HCT116 (cell line): ENCODE measurements around the gene GDPD2. TPM values are rescaled to one million over a fixed set of nuclear protein-coding genes. Genes with fewer than 3 reads are reported as not detected.

Source experiments
- ATAC-seq: fragments of 200-7000 bp; cut with Tn5 transposase; 2 replicates; pipeline ENCODE4 v1.9.1; 2020; ENCODE audit warnings: mild to moderate bottlenecking, moderate library complexity
- BruUV-seq: library from RNA; stranded (reverse); fragments of 400-500 nt; replicated peaks from 2 replicates; lab custom pipeline; 2021; lab: Mats Ljungman, UMichigan
- CTCF ChIA-PET: fragments of 300-600 bp; sonication (Branson Sonifier 250); formaldehyde crosslinking; loops from one replicate; lab custom pipeline; 2021; ENCODE audit warnings: antibody characterized with exemption; lab: Charles Lee
- POLR2A ChIA-PET: fragments of 300-600, 350-600 bp; sonication (Branson Sonifier 250); formaldehyde crosslinking; loops from one replicate; lab custom pipeline; 2021; ENCODE audit warnings: antibody characterized with exemption; lab: Charles Lee
- RAD21 ChIA-PET, 2 experiments: fragments of 300-600 bp; sonication (Branson Sonifier 250); formaldehyde crosslinking; loops; one replicate each; lab custom pipeline; 2023; ENCODE audit warnings: low total read pairs in 2 of 2; ENCODE audit not compliant: uncharacterized antibody in 2 of 2, unreplicated experiment in 2 of 2, low non-redundant PET in 1 of 2; lab: Charles Lee
- DNase-seq: peaks from one replicate; pipeline ENCODE4 v3.0.0-alpha.2; 2010; ENCODE audit warnings: low read depth, low spot score
- H2AFZ ChIP-seq: fragments of 200-600 bp; shearing (Covaris generic), sonication (generic); 2 replicates; pipeline ENCODE4 v1.6.1; 2017; ENCODE audit warnings: low read depth, mixed run types, mixed read lengths, antibody characterized with exemption, low read length; ENCODE audit not compliant: poor library complexity, severe bottlenecking
- H3K27ac ChIP-seq: 2 replicates; pipeline ENCODE4 v1.5.1; 2012; ENCODE audit warnings: low read depth, low read length
- H3K27me3 ChIP-seq: fragments of 200-600 bp; sonication (generic); 2 replicates; pipeline ENCODE4 v1.6.1; 2016; ENCODE audit warnings: mixed run types, low read length, mixed read lengths; ENCODE audit not compliant: insufficient read depth
- H3K36me3 ChIP-seq, 2 experiments: fragments of 200-500 bp in 1 of 2; fragments of 200-600 bp in 1 of 2; sonication (Bioruptor generic) in 1 of 2; sonication (generic) in 1 of 2; 2 replicates each; pipeline versions ENCODE4 v1.5.1 to v1.6.1; 2014 to 2016; ENCODE audit warnings: low read length in 2 of 2, inconsistent platforms in 1 of 2, mixed read lengths in 1 of 2, mixed run types in 1 of 2; ENCODE audit not compliant: insufficient read depth in 2 of 2, control insufficient read depth in 1 of 2
- H3K4me1 ChIP-seq, 2 experiments: fragments of 200-600 bp in 1 of 2; sonication (generic) in 1 of 2; 2 replicates each; pipeline versions ENCODE4 v1.5.1 to v1.6.1; 2012 to 2017; ENCODE audit warnings: low read length in 2 of 2, inconsistent platforms in 1 of 2, mild to moderate bottlenecking in 1 of 2, mixed read lengths in 1 of 2, mixed run types in 1 of 2, moderate library complexity in 1 of 2; ENCODE audit not compliant: insufficient read depth in 2 of 2, control insufficient read depth in 1 of 2
- H3K4me2 ChIP-seq: fragments of 200-600 bp; sonication (generic); 2 replicates; pipeline ENCODE4 v1.6.1; 2017; ENCODE audit warnings: mixed run types, low read length, mixed read lengths
- H3K4me3 ChIP-seq, 2 experiments: fragments of 200-600 bp in 1 of 2; sonication (generic) in 1 of 2; replicated peaks in 1 of 2; 2 replicates each; pipeline ENCODE4 v1.5.1; 2011 to 2016; ENCODE audit warnings: low read length in 2 of 2, control low read depth in 1 of 2, low read depth in 1 of 2, mild to moderate bottlenecking in 1 of 2, mixed read lengths in 1 of 2, mixed run types in 1 of 2
- H3K79me2 ChIP-seq: fragments of 200-600 bp; sonication (generic); 2 replicates; pipeline ENCODE4 v1.6.1; 2017; ENCODE audit warnings: mild to moderate bottlenecking, mixed run types, low read length, moderate library complexity, mixed read lengths; ENCODE audit not compliant: insufficient read depth
- H3K9ac ChIP-seq: fragments of 200-600 bp; sonication (generic); 2 replicates; pipeline ENCODE4 v1.6.1; 2016; ENCODE audit warnings: low read length, mixed read lengths
- H3K9me2 ChIP-seq: fragments of 200-600 bp; sonication (generic), shearing (Covaris generic); 2 replicates; pipeline ENCODE4 v1.6.1; 2017; ENCODE audit warnings: mixed run types, mild to moderate bottlenecking, moderate library complexity; ENCODE audit not compliant: insufficient read depth
- H3K9me3 ChIP-seq, 2 experiments: fragments of 200-500 bp in 1 of 2; fragments of 200-600 bp in 1 of 2; sonication (Bioruptor generic) in 1 of 2; sonication (generic) in 1 of 2; 2 replicates each; pipeline ENCODE4 v1.6.1; 2014 to 2017; ENCODE audit warnings: low read length in 2 of 2, mixed read lengths in 2 of 2, inconsistent platforms in 1 of 2, low read depth in 1 of 2, mild to moderate bottlenecking in 1 of 2, mixed run types in 1 of 2, moderate library complexity in 1 of 2; ENCODE audit not compliant: control insufficient read depth in 1 of 2, insufficient read depth in 1 of 2
- H4K20me1 ChIP-seq: fragments of 200-600 bp; sonication (generic), shearing (Covaris generic); 2 replicates; pipeline ENCODE4 v1.6.1; 2017; ENCODE audit warnings: mixed run types, mild to moderate bottlenecking, moderate library complexity; ENCODE audit not compliant: insufficient read depth
- MAX ChIP-seq: IDR thresholded peaks from 2 replicates; pipeline ENCODE4 v1.6.1; 2012
- ZFX ChIP-seq: fragments of 450-650 bp; IDR thresholded peaks from 2 replicates; pipeline ENCODE4 v1.6.1; 2017
- intact Hi-C: fragments of 100-400 bp; cut with micrococcal nuclease; formaldehyde crosslinking; loops from 2 replicates; pipeline ENCODE4 v1.10.0; 2022
- total RNA-seq: library from RNA; stranded (reverse); gene quantifications from one replicate; pipeline ENCODE4 v1.2.1, GENCODE V29; 2021; ENCODE audit not compliant: unreplicated experiment

GDPD2 gene
- total RNA-seq, 1 experiment from 2014 or later: not detected

DNA sequence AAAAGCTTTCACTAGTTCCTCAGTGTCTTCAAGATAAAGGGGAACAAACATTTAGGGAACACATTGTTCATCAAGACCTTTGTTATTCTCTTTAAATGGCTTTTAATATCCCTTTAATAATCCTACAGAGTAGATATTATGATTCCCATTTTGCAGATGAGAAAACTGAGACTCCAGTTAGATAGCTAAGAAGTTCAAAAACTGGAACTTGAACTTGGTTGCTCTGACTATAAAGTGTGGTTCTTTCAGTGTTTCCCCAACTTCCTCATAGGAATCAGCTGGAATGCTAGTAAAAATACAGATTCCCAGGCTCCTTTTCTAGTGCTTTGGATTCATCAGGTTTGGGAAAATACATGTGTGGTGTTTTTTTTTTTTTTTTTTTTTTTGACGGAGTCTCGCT, 59.2 kb downstream of the GDPD2 start:
- H3K4me2 ChIP-seq: peak overlapping the region; percentile 49
- ChIA-PET POLR2A (interaction anchor here (0.6 to 0.7 kb wide), 2 partner anchors 40 to 71 kb away, joined by 3 to 4 read pairs; no protein-coding TSS in a partner anchor), RAD21 (interaction anchor here in 1 of 2 experiments (0.7 kb wide), 1 partner anchor 18 kb away, joined by 3 read pairs; no protein-coding TSS in a partner anchor), CTCF (interaction anchor here (1.0 to 1.6 kb wide), 2 partner anchors 30 to 182 kb away, joined by 3 to 4 read pairs; no protein-coding TSS in a partner anchor)
- peaks cover 10% of the 10 kb centered on the region for H3K79me2 ChIP-seq
- intact Hi-C loops: no loop called here
- H3K27me3 ChIP-seq: no peaks in the 10 kb centered on the region
- H3K9me2 ChIP-seq: no peaks in the 10 kb centered on the region
- DNase-seq (no peak), ATAC-seq (no peak)
- H3K4me3 ChIP-seq: no peak overlapping the region
- no peaks in the 10 kb centered on the region for H3K9me3 ChIP-seq
- H3K9ac ChIP-seq: no peak overlapping the region
- no peaks in the 10 kb centered on the region for H4K20me1 ChIP-seq
- no TSS peak for BruUV-seq
- TF ChIP-seq ZFX (no peak), MAX (0 out of 2 replicates have a peak, but pooled peaks have one; percentile 15)
- no peaks in the 10 kb centered on the region; a peak in 1 of 4 replicates for H3K36me3 ChIP-seq
- no peak overlapping the region for H2AFZ ChIP-seq
- peaks cover 59 to 63% of the 10 kb centered on the region in 2 experiments for H3K4me1 ChIP-seq
- no peak overlapping the region for H3K27ac ChIP-seq

Other genes with a start within 250 kb of the GDPD2 start
- gene DGAT2L6, start 245.8 kb upstream of the GDPD2 start, total RNA-seq: not detected
- not detected for gene AWAT1, start 188.7 kb upstream of the GDPD2 start, total RNA-seq
- not detected for gene P2RY4, start 163.1 kb upstream of the GDPD2 start, total RNA-seq
- not detected for gene ARR3, start 155.0 kb upstream of the GDPD2 start, total RNA-seq
- not detected for gene RAB41, start 141.1 kb upstream of the GDPD2 start, total RNA-seq
- 29.6 TPM for gene PDZD11, start 133.4 kb upstream of the GDPD2 start, total RNA-seq
- gene KIF4A, start 133.2 kb upstream of the GDPD2 start, total RNA-seq: 40.3 TPM
- 48.4 TPM for gene DLG3, start 21.5 kb downstream of the GDPD2 start, total RNA-seq